HCT116 (cell line): Measurements from ENCODE around the gene CAMKMT. TPM values are rescaled to one million over a fixed set of nuclear protein-coding genes. Genes with fewer than 3 reads are reported as not detected.

ENCODE experiments used
- ATAC-seq: fragments of 200-7000 bp; cut with Tn5 transposase; 2 replicates; pipeline ENCODE4 v1.9.1; 2020; ENCODE audit warnings: mild to moderate bottlenecking, moderate library complexity
- BruUV-seq: library from RNA; stranded (reverse); fragments of 400-500 nt; replicated peaks from 2 replicates; lab custom pipeline; 2021; lab: Mats Ljungman, UMichigan
- CTCF ChIA-PET: fragments of 300-600 bp; sonication (Branson Sonifier 250); formaldehyde crosslinking; loops from one replicate; lab custom pipeline; 2021; ENCODE audit warnings: antibody characterized with exemption; lab: Charles Lee
- POLR2A ChIA-PET: fragments of 300-600, 350-600 bp; sonication (Branson Sonifier 250); formaldehyde crosslinking; loops from one replicate; lab custom pipeline; 2021; ENCODE audit warnings: antibody characterized with exemption; lab: Charles Lee
- RAD21 ChIA-PET, 2 experiments: fragments of 300-600 bp; sonication (Branson Sonifier 250); formaldehyde crosslinking; loops; one replicate each; lab custom pipeline; 2023; ENCODE audit warnings: low total read pairs in 2 of 2; ENCODE audit not compliant: uncharacterized antibody in 2 of 2, unreplicated experiment in 2 of 2, low non-redundant PET in 1 of 2; lab: Charles Lee
- DNase-seq: peaks from one replicate; pipeline ENCODE4 v3.0.0-alpha.2; 2010; ENCODE audit warnings: low read depth, low spot score
- H2AFZ ChIP-seq: fragments of 200-600 bp; shearing (Covaris generic), sonication (generic); 2 replicates; pipeline ENCODE4 v1.6.1; 2017; ENCODE audit warnings: low read depth, mixed run types, mixed read lengths, antibody characterized with exemption, low read length; ENCODE audit not compliant: poor library complexity, severe bottlenecking
- H3K27ac ChIP-seq: 2 replicates; pipeline ENCODE4 v1.5.1; 2012; ENCODE audit warnings: low read depth, low read length
- H3K27me3 ChIP-seq: fragments of 200-600 bp; sonication (generic); 2 replicates; pipeline ENCODE4 v1.6.1; 2016; ENCODE audit warnings: mixed run types, low read length, mixed read lengths; ENCODE audit not compliant: insufficient read depth
- H3K36me3 ChIP-seq, 2 experiments: fragments of 200-500 bp in 1 of 2; fragments of 200-600 bp in 1 of 2; sonication (Bioruptor generic) in 1 of 2; sonication (generic) in 1 of 2; 2 replicates each; pipeline versions ENCODE4 v1.5.1 to v1.6.1; 2014 to 2016; ENCODE audit warnings: low read length in 2 of 2, inconsistent platforms in 1 of 2, mixed read lengths in 1 of 2, mixed run types in 1 of 2; ENCODE audit not compliant: insufficient read depth in 2 of 2, control insufficient read depth in 1 of 2
- H3K4me1 ChIP-seq, 2 experiments: fragments of 200-600 bp in 1 of 2; sonication (generic) in 1 of 2; 2 replicates each; pipeline versions ENCODE4 v1.5.1 to v1.6.1; 2012 to 2017; ENCODE audit warnings: low read length in 2 of 2, inconsistent platforms in 1 of 2, mild to moderate bottlenecking in 1 of 2, mixed read lengths in 1 of 2, mixed run types in 1 of 2, moderate library complexity in 1 of 2; ENCODE audit not compliant: insufficient read depth in 2 of 2, control insufficient read depth in 1 of 2
- H3K4me2 ChIP-seq: fragments of 200-600 bp; sonication (generic); 2 replicates; pipeline ENCODE4 v1.6.1; 2017; ENCODE audit warnings: mixed run types, low read length, mixed read lengths
- H3K4me3 ChIP-seq, 2 experiments: fragments of 200-600 bp in 1 of 2; sonication (generic) in 1 of 2; replicated peaks in 1 of 2; 2 replicates each; pipeline ENCODE4 v1.5.1; 2011 to 2016; ENCODE audit warnings: low read length in 2 of 2, control low read depth in 1 of 2, low read depth in 1 of 2, mild to moderate bottlenecking in 1 of 2, mixed read lengths in 1 of 2, mixed run types in 1 of 2
- H3K79me2 ChIP-seq: fragments of 200-600 bp; sonication (generic); 2 replicates; pipeline ENCODE4 v1.6.1; 2017; ENCODE audit warnings: mild to moderate bottlenecking, mixed run types, low read length, moderate library complexity, mixed read lengths; ENCODE audit not compliant: insufficient read depth
- H3K9ac ChIP-seq: fragments of 200-600 bp; sonication (generic); 2 replicates; pipeline ENCODE4 v1.6.1; 2016; ENCODE audit warnings: low read length, mixed read lengths
- H3K9me2 ChIP-seq: fragments of 200-600 bp; sonication (generic), shearing (Covaris generic); 2 replicates; pipeline ENCODE4 v1.6.1; 2017; ENCODE audit warnings: mixed run types, mild to moderate bottlenecking, moderate library complexity; ENCODE audit not compliant: insufficient read depth
- H3K9me3 ChIP-seq, 2 experiments: fragments of 200-500 bp in 1 of 2; fragments of 200-600 bp in 1 of 2; sonication (Bioruptor generic) in 1 of 2; sonication (generic) in 1 of 2; 2 replicates each; pipeline ENCODE4 v1.6.1; 2014 to 2017; ENCODE audit warnings: low read length in 2 of 2, mixed read lengths in 2 of 2, inconsistent platforms in 1 of 2, low read depth in 1 of 2, mild to moderate bottlenecking in 1 of 2, mixed run types in 1 of 2, moderate library complexity in 1 of 2; ENCODE audit not compliant: control insufficient read depth in 1 of 2, insufficient read depth in 1 of 2
- H4K20me1 ChIP-seq: fragments of 200-600 bp; sonication (generic), shearing (Covaris generic); 2 replicates; pipeline ENCODE4 v1.6.1; 2017; ENCODE audit warnings: mixed run types, mild to moderate bottlenecking, moderate library complexity; ENCODE audit not compliant: insufficient read depth
- CBX3 ChIP-seq: IDR thresholded peaks from 2 replicates; pipeline ENCODE4 v1.6.1; 2012; ENCODE audit warnings: low read depth
- CTCF ChIP-seq, 3 experiments: fragments of 200-600 bp in 1 of 3; sonication (generic) in 1 of 3; IDR thresholded peaks in 2 of 3; conservative IDR thresholded peaks in 1 of 3; 2 replicates each; pipeline ENCODE4 v1.5.1; 2012 to 2017; ENCODE audit warnings: low read depth in 2 of 3, low read length in 2 of 3, antibody characterized with exemption in 1 of 3, borderline replicate concordance in 1 of 3, control low read depth in 1 of 3, mild to moderate bottlenecking in 1 of 3, mixed read lengths in 1 of 3, mixed run types in 1 of 3, moderate library complexity in 1 of 3; ENCODE audit not compliant: insufficient read depth in 1 of 3
- EZH2 ChIP-seq: fragments of 200-600 bp; sonication (generic); IDR thresholded peaks from 2 replicates; pipeline ENCODE4 v1.6.1; 2017; ENCODE audit warnings: antibody characterized with exemption, mixed run types
- EZH2phosphoT487 ChIP-seq: fragments of 200-600 bp; IDR thresholded peaks from 2 replicates; pipeline ENCODE4 v1.6.1; 2018; ENCODE audit warnings: antibody characterized with exemption, borderline replicate concordance
- POLR2AphosphoS5 ChIP-seq: IDR thresholded peaks from 2 replicates; pipeline ENCODE4 v1.6.1; 2011; ENCODE audit warnings: mild to moderate bottlenecking, low read depth, low read length, moderate library complexity
- RAD21 ChIP-seq: IDR thresholded peaks from 2 replicates; pipeline ENCODE4 v1.6.1; 2012; ENCODE audit warnings: low read depth, mild to moderate bottlenecking
- REST ChIP-seq: IDR thresholded peaks from 2 replicates; pipeline ENCODE4 v1.6.1; 2012; ENCODE audit warnings: low read depth
- TCF7L2 ChIP-seq: IDR thresholded peaks from 2 replicates; pipeline ENCODE4 v1.7.0; 2011; ENCODE audit warnings: borderline replicate concordance, inconsistent platforms; ENCODE audit not compliant: insufficient read depth, insufficient read length; ENCODE audit errors: extremely low read depth
- YY1 ChIP-seq: IDR thresholded peaks from 2 replicates; pipeline ENCODE4 v1.6.1; 2011; ENCODE audit warnings: low read length, low read depth, moderate library complexity, mild to moderate bottlenecking; ENCODE audit not compliant: insufficient replicate concordance; ENCODE audit errors: extremely low read depth
- ZBTB33 ChIP-seq: IDR thresholded peaks from 2 replicates; pipeline ENCODE4 v1.6.1; 2011; ENCODE audit warnings: mild to moderate bottlenecking, low read length, moderate library complexity; ENCODE audit not compliant: insufficient replicate concordance; ENCODE audit errors: extremely low read depth
- ZFX ChIP-seq: fragments of 450-650 bp; IDR thresholded peaks from 2 replicates; pipeline ENCODE4 v1.6.1; 2017
- intact Hi-C: fragments of 100-400 bp; cut with micrococcal nuclease; formaldehyde crosslinking; loops from 2 replicates; pipeline ENCODE4 v1.10.0; 2022
- total RNA-seq: library from RNA; stranded (reverse); gene quantifications from one replicate; pipeline ENCODE4 v1.2.1, GENCODE V29; 2021; ENCODE audit not compliant: unreplicated experiment

Gene CAMKMT
- total RNA-seq, 1 experiment from 2014 or later, result 10.6 TPM

- TF ChIP-seq CTCF (IDR thresholded peaks at IDR 0.05 in 2 of 3, conservative IDR thresholded peaks at IDR 0.05 in 1 of 3; ENCODE audit: borderline replicate concordance in 1 of 3, insufficient read depth in 1 of 3, low read depth in 2 of 3, low read length in 2 of 3) (no peak), ZFX (no peak)
- TF ChIP-seq, all 23 proteins: peak for 0
These were observed 36.7 kb upstream of the CAMKMT start (continued) for GRCh38 chr2:44324971-44325426.

- DNase-seq (no peak), ATAC-seq (no peak)
- no peaks in the 10 kb centered on the region for H3K4me1 ChIP-seq
- no TSS peak for BruUV-seq
- H3K79me2 ChIP-seq, result no peaks in the 10 kb centered on the region
- H4K20me1 ChIP-seq, result no peaks in the 10 kb centered on the region
- H3K27ac ChIP-seq, result no peak overlapping the region
- H3K36me3 ChIP-seq, result peaks cover 17 to 19% of the 10 kb centered on the region in 2 experiments; a peak in 3 of 4 replicates
- RAD21 ChIA-PET, result no interaction called here
- intact Hi-C loops, result no loop called here
- no peaks in the 10 kb centered on the region for H3K9me3 ChIP-seq
- CTCF ChIA-PET, result no interaction called here
- no peak overlapping the region for H3K9ac ChIP-seq
- H3K9me2 ChIP-seq, result no peaks in the 10 kb centered on the region
- no peaks in the 10 kb centered on the region for H3K27me3 ChIP-seq
- H2AFZ ChIP-seq, result no peak overlapping the region
- H3K4me3 ChIP-seq, result no peak overlapping the region
- H3K4me2 ChIP-seq, result no peak overlapping the region
- TF ChIP-seq EZH2phosphoT487 (no peak), REST (no peak), CBX3 (no peak), TCF7L2 (no peak), YY1 (no peak), RAD21 (no peak), ZBTB33 (no peak), EZH2 (no peak), POLR2AphosphoS5 (no peak)
- POLR2A ChIA-PET, result no interaction called here
These were observed 35.9 kb upstream of the CAMKMT start for GRCh38 chr2:44325897-44326296.
